HG03342 (cell line): ENCODE measurements around the gene SSTR5.

Experiments
- ATAC-seq: cut with Tn5 transposase; IDR thresholded peaks from one replicate; pipeline ENCODE4 v1.9.1; 2021; ENCODE audit warnings: mild to moderate bottlenecking, moderate library complexity; ENCODE audit not compliant: unreplicated experiment

SSTR5 gene

DNA sequence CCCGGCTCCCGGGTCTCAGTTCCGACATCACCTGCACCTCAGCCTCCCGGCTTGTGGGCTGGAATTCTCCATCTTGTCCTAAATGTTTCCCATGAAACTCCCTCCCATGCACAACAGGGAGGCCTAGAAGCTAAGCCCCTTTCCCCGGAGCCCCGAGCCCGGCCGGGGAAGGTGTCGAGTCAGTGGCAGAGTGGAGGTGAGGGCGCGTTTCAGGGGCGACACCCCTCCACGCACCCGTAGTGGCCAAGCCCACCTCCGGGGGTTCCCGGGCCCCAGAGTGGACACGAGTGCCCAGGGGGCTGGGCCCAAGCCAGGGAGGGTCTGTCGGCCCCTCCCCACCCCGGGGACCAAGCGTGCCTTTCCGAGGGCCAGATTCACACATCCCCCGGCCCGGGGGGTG, 48.5 kb downstream of the SSTR5 start:
- ATAC-seq: no peak

DNA sequence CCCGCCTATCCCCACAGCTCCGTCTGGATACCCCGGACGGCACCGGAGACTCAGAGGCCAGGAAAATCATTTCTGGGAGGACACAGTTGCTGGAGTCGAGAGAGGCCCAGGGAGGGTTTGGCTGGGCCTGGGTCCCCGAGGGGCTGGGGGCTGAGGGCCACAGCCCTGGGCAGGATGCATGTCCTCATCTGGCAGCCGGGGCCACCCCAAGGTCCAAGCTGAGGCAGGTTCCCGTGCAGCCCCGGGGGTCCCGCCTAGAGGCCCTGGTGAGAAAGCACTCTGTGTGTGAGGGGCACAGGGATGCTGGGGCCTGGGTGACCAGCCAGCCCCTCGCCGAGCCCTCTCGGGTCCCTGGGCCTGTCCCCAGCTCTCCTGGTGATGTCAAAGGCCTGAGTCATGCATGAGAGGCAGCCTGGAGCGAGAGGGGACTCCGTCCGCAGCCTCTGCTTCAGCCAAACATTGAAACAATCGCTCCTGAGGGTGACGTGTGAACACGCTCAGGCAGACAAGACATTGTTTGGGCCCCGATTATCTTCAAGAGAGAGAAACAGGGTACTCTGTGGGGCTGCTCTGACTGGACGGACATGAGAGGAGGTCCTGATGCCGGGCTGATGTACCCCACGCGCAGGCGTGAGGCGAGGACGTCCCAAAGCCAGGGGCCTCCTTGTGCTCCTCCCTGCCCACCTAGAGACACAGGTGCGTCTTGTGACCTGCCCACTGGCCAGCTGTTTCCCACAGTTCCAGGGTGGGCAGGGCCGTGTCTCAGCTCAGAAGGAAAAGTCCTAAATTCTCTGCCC, 49.3 kb downstream of the SSTR5 start:
- ATAC-seq: no peak

DNA sequence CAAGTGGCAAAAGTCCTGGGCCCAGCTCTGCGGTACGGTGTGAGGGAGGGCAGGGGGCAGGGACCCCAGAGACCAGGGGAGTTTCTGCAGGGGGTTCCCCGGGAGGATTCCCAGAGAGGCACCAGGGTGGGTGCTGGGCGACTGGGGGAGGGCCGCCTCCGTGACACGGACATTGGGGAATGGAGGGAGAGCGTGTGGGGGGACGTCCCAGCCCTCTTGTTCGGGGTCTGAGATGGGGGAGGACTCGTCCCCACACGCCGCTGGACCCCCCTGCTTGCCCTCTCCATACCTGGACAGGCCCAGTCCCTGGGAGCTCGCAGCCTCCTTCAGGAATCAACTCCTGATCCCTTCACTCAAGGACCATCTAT, 49.8 kb downstream of the SSTR5 start:
- ATAC-seq: no peak

DNA sequence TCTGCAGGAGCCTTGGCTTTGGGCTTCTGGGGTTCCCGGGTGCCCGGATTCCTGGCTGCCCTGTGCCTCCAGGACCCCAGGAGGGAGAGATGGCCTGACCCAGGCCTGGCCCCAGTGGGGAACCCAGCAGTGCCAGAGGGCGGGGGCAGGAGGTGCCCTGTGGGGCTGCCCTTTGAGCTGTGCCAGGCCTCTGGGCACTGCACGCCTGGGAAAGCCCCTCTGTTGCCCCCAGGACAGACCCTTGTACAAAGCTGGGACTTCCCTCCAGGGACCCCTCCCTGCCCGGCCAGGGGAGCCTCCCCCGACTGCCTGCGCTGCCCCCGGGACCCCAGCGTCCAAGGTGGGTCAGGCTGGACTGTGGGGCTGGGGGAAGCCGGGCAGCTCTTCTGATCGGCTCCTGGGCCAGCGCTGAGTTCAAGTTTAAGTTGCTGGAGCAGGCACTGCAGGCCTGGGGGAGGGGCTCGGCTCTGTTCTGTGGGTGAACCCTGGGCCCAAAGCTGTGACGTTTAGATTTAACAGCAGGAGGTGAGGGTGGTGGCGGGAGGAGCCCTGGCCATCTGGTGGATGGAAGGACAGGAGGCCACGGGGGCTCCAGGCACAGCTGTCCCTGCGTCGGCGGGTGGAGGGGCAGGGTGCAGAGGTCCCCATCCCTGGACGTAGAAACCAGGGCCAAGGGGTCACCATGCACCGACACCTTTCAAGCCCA, 51.1 kb downstream of the SSTR5 start:
- ATAC-seq: no peak

DNA sequence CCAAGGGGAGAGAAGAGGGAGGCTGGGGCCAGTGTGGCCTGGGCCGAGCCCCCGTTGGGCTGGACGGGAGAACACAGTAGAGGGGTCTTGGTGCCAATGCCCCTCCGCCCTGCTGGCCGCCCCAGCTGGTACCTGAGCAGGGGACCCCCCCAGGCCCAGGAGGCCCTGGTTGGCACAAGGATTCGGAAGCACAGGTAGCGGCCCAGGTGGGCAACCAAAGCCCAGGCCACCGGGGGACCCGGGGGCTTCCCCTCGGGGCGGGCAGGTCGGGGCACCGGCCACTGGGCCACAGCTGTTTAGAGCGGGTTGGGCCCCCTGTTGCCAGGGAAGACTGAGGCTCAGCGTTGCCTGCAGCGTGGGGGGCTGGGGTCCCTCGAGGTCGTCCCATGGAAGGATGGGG, 51.7 kb downstream of the SSTR5 start:
- no peak for ATAC-seq

DNA sequence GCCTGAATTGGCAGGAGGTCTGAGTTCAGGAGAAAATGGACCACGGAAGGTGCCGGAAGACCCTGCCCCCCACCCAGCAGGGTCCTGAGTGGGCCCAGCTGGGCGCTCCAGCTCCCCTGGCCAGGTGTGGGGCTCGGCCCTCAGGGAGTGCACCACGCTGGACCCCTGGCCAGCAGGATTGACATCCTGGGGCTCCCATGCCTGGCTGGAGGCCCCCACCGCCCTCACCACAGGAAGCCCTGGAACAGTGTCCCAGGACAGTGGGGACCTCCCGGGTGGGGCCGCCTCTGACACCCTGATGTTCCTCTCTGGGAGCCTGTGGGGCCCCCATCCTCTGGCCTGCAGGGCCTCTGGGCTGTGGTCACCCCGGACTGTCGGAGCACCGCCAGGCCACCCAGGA, 52.2 kb downstream of the SSTR5 start:
- no peak for ATAC-seq

DNA sequence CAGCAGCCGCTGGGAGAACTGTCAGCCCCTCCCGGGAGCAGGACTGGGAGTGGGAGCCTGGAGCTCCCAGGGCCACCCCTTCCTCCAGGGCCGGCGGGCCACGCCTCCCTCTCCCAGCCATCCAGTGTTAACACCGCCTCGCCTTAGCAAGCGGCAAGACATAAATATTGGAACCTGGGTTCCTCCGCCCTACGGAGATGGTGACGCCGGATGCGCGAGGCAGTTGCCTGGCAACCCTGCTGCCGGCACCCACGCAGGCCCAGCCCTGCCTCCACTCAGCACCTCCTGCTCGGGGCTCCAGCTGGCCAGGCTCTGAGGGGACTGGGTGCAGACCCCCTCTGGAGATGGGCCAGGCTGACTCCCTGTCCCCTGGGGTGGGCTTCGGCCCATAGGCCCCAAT, 52.9 kb downstream of the SSTR5 start:
- ATAC-seq: no peak

DNA sequence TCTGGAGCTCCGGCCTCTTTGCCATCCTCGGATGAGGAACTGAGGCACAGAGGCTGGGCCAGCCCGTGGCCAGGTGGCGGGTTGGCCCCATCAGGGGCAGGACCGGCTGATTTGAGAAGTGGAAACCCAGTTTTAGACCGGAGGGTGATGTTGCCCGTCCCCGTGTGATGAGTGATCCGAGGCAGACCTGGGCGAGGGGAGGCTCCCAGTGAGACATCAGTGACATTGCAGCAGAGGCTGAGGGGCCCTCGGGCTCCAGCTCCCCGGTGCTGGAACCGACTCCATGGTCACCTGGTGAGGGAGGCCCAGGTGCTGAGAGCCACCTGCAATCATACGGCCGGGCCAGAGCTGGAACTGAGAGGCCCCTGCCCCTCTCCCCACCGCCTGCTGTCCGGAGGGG, 53.5 kb downstream of the SSTR5 start:
- ATAC-seq: no peak

DNA sequence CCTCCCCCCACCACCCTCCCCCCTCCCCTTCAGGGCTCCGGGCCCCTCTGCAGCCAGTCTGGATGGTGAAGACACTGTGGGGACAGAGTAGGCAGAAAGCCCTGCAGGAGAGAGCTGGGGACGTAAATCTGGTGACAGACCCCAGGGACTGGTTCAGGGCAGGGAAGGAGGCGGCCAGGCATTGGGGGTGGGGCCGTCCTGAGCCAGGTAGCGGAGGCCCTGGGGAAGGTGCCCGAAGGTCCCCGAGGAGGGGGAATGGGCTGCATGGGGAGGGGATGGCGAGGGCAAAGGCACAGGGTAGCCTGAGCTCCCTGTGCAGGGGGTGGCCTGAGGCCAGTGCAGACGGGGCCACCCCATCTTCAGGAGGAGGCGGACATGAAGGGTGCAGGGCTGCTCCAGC, 54.0 kb downstream of the SSTR5 start:
- no peak for ATAC-seq

DNA sequence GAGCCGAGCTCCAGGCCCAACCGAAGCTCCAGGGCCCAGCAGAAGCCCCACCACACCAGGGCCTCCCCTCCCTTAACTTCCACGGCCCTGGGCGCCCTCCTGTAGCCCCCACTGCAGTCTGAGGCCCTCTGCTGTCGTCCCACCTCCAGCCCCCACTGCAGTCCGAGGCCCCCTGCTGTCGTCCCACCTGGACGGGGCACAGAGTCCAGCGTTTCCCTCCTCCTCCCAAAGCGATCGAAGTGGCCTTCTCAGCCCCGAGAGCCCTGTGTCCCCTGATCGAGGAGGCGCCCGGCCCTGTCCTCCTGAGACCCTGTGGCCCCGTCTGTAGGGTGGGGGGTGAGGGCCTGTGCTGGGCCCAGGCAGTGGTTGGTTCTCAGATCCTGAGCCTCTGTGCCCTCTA, 54.6 kb downstream of the SSTR5 start:
- ATAC-seq: no peak

DNA sequence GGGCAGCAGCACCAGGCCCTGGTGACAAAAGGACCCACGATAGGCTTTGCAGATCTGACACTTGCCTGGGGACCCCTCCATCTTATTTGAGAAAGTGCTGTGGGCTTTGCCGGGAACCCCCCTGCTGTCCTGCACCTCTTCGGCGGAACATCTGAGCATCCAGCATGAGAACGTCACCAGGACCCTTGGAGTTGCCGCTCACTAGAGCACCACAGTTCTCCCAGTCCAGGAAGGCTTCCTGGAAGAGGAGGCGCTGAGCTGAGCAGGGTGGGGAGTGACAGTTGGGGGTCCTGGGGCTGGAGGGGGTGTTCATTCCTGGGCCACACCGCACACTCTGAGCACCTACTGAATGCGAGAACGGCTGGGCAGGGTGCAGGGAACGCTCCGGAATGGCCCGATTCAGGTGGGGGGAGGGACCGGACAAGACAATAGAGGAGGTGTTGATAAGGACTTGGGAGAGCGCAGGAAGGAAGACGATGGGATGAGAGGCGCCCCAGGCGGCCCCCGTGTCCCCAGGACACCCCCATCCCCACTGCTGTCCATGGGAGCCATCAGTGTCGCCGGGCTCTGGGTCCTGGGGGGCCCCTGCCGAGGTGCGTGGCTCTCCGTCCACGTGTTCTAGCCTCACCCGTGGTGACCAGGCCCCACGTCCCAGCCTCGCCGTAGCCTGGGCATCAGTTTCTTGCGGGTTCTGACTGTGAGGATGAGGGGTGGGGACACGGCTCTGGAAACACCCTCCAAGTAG, 55.6 kb downstream of the SSTR5 start:
- no peak for ATAC-seq

DNA sequence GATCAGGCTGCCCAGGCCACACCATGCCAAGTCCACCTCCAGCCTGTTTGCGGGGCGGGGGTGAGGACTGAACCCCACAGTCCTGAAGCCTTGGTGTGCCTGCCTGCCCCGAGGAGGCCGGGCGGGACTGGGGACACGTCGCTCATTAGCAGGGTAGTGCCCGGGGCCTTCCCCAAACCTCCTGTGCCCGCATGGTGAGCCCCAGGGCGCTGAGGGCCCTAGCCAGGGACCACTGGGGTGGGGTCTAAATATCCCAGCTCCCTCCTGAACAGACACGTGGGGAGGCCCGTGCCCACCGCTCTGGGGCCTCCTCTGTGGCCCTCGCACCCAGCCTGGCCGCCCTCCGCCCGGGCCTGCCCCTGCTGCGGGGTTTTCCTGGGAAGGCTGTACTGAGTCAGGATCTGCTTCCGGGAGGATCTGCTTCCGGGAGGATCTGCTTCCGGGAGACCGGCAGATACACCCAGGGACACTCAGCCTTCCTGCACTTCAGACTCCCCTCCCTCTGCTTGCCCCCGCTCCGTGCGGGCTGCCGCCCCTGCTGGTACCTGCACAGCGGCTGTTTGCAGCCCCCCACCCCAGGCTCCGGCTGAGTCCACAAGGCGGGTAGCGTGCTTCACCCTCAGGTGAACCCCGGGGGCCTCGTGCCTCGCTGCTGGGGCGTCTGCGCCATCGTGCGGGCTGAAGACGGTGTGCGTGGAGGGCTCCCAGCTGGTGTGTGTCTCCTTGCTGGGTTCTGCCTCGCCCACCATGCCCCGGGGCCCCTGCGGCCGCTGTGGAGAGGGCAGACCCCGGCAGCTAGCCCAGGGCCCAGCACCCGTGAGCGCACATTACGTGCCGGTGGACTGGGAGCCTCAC, 56.8 kb downstream of the SSTR5 start:
- ATAC-seq: no peak

DNA sequence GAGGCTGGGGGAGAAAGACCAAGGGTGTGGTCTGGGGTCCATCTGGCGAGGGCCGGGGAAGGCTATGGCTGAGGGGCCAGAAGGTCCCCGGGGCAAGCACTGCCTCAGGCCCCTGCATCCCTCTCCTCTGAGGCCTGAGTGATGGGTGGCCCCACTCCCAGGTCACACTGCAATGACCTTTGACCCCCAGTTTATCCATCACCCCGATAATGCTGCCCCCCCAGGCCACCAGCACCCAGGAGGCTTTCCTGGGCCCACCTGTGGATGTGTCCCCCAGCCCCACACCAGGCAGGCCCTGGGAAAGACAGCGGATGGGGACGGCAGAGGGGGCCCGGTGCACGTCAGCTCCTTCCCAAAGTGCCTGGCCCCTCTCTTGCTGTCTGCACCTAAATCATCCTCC, 57.8 kb downstream of the SSTR5 start:
- no peak for ATAC-seq
